Right lung (tissue), 5 donors: ENCODE results near the gene PTGFRN. TPM values are rescaled to one million over a fixed set of nuclear protein-coding genes. Genes with fewer than 3 reads are reported as not detected.

Experiments
- DNase-seq, 2 donors: peaks; one replicate each; pipeline ENCODE4 v3.0.0-alpha.2; 2013
- polyA plus RNA-seq, 5 donors: library from polyadenylated mRNA; unstranded; fragments of 120-200 nt; gene quantifications; one replicate each; pipeline versions ENCODE4 v1.2.1 to v1.2.3, GENCODE V29; 2013; ENCODE audit warnings: inconsistent platforms in 1 of 5, low replicate concordance in 1 of 5; ENCODE audit not compliant: insufficient read length in 5 of 5, insufficient read depth in 1 of 5

Gene PTGFRN
- polyA plus RNA-seq, 5 donors, result 40.5 to 73.5 (median 66.1) TPM

DNA sequence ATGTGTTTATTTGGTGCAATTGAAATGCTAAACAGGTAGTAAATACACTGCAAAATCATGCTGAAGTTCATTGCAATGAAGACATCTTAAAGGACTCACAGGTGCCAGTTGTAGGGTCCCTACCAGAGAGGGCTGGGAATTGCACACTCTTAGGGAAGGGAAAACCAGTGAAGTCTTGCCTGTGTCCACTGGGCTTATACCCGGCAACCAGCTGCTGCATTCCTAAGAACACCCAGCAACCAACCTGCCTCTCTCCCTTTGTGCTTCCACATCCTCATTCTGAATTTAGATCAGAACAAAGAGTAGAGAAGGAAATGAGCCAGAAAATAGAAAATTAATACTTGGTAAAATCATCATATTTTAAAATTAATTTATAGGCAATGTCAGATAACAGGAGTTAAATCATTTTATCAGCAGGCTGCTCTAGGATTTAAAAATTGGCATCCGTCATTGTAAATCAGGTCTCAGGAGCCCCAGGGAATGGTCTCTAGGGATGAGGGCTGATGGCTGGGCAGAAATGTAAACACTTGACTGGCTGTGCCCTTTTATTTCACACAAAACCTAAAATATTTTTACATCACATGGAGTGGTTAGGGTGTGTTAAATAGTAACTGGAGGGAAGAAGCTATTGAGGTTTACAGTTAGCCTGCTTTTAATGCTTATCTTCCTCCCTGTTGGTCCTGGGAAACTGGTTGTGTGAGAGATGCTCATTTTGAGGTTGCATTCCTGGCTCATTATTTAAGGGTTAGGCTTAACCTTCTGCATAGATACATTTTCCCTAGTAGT is 31.3 kb downstream of the PTGFRN start:
- no peak for DNase-seq

DNA sequence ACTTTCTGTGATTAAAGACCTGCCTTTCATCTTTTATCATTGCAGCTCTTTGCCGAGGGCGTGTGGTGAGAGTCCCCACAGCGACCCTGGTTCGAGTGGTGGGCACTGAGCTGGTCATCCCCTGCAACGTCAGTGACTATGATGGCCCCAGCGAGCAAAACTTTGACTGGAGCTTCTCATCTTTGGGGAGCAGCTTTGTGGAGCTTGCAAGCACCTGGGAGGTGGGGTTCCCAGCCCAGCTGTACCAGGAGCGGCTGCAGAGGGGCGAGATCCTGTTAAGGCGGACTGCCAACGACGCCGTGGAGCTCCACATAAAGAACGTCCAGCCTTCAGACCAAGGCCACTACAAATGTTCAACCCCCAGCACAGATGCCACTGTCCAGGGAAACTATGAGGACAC is 32.0 kb downstream of the PTGFRN start:
- DNase-seq, result no peak

DNA sequence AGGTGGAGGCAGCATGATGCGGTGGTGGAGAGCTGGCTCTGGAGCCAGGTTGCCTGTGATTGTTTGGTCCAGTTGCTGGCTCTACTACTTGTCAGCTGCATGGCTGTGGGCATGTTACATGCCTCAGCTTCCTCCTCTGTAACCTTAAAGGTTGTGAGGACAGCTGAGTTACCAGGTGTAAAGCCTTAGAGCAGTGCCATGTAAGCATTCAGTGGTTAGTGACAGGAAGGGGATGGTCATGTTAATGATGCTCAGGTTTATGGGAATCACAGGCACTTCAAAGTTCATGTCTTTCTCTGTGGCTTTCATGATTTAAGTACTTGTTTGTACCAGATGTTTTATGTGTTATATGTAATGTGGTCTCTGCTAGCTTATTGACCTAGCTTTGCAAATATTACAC is 32.6 kb downstream of the PTGFRN start:
- no peak for DNase-seq

DNA sequence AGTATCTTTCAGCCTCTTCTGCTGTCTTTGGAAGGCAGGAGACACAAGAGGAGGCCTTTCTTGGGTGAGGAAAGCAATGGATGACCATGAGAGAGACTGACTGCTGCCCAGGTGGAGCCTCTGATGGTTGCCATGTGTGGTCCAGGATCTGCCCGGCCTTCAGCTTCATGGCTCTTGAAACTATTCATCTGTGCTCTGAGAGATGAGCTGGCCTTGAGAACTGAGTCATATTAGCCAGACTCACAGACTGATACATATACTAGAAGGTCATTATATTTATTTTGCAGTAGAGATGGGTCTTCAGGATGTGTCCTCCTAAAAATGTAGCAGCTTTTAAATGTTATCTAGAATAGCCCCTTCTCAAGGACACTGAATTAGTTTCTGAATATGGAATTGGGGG is 33.7 kb downstream of the PTGFRN start:
- DNase-seq, result no peak

DNA sequence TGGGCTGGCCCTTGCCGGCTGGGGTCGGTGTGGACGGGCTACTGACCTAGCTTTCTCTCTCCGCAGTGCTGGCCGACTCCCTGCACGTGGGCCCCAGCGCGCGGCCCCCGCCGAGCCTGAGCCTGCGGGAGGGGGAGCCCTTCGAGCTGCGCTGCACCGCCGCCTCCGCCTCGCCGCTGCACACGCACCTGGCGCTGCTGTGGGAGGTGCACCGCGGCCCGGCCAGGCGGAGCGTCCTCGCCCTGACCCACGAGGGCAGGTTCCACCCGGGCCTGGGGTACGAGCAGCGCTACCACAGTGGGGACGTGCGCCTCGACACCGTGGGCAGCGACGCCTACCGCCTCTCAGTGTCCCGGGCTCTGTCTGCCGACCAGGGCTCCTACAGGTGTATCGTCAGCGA is 34.9 kb downstream of the PTGFRN start:
- no peak for DNase-seq

DNA sequence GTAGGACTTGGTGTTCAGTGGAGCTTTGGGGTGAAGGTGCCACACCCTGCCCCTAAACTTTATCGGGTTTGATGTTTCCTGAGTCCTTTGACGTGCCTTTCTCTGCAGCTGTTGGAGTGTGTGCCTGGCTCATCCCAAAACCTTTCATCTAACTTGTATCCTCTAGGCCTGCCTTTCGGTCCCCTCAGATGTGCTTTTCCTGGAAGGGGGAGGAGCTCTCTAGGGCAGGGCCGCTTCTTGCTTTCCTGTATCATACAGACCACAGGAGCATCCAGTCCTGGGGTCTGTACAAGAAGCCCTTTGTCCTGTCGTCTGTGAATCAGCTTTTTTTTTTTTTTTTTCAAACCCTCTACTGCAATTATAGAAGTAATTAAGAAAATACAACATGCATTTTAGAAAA is 35.7 kb downstream of the PTGFRN start:
- no peak for DNase-seq

DNA sequence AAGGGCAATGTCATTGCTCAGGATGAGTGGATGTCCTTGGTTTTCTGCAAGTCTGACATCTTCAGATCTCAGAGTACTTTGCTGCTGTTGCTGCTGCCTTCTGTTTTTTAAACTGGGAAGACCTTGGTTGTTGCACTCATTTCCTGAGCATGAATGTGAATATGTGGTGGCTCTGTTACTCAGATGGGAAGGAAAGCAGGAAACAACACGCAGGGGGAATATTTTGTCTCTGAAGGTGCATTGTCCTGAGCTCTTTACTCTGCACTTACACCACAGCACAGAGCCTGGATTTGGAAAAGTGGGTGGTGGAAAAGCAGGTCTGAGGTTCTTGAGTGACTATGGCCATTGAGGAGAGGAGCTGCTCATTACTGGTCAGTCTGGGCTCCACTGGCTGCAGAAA is 36.3 kb downstream of the PTGFRN start:
- no peak for DNase-seq

DNA sequence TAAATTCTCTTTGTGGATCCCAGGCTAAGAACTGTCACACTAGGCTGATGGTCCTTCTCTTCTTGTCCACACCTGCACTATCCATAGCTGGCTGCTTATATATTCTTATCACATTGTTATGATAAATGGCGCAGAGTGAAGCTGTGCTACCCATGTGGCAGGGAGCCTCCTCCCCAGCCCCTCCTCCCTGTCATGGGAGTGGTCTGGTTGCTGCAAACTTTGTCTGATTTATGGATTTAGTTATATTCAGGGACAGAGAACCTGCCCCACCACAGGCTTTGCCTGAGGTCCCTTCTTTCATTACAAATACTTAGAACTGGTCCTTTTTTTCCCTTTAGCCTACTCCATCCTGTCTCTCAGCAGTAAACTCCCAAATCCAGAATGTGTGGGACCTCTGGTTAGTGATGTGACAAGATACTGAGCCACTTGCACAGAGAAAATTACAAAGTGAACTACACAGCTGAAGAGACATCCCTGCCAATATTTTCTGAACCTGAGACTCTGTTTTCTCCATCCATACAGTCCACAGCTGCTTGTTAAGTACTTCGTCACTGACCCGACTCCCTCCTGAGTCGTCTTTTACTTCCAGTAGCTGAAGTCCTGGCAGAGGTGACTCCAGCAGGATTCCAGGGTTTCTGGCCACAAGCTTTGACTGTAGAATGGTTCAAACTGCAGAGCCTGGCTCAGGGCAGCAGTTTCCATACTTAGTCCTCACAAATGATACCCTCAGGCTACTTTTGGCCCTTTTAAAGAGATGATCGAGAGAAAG is 37.6 kb downstream of the PTGFRN start:
- no peak for DNase-seq

DNA sequence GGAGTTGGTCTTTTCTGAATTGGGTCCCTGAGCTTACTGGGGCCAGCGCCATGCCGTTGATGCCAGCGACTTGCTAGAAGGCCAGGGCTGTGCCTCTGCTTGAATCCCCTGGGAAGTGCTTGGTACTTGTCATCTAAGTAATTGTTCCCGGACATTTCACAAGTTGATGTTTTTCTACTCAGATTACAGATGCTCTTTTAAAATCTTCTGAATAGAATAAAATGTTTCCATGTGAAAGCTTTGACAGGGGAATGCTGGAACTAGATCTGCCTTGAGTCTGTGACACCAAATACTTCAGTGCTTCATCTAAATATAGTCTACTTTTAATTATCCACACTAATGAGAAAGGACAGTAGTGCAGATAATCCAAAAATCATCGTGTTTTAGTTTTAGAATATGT is 38.3 kb downstream of the PTGFRN start:
- no peak for DNase-seq

DNA sequence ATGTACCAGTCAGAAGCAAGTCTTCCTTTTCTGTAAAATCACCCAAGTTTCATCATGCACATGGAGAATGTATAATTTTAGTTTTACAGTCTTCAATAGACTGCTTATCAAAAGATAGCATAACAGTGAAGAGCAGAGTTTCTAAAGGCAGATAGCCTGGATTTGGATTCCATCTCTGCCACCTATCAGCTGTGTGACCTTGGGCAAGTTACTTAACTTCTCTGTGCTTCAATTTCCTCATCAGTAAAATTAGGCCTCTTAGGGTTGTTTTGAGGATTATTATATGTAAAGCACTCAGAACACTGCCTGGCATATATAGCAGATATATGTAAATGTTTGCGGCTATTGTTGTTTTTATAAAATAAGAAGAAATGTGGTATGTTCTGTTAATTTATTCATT is 38.9 kb downstream of the PTGFRN start:
- no peak for DNase-seq

DNA sequence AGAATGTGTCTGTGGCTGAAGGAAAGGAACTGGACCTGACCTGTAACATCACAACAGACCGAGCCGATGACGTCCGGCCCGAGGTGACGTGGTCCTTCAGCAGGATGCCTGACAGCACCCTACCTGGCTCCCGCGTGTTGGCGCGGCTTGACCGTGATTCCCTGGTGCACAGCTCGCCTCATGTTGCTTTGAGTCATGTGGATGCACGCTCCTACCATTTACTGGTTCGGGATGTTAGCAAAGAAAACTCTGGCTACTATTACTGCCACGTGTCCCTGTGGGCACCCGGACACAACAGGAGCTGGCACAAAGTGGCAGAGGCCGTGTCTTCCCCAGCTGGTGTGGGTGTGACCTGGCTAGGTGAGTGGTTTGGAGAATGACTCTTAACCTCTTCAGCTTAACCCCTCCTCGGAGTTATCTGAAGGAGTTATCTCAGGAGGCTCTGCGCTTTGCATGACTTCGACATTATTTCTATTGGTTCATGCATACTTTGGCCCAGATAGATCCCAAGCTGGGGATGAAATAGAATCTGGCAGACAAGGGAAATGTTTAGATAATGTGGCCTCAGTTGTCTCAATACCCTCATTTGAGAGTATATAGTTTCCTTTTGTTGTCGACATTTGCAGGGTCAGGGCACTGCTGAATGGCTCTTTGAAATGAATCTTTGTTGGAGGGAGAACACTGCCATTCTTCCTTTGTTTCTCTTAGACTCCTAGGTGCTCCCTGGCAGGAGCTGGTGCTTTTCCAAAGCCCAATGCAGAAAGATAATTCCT is 39.7 kb downstream of the PTGFRN start:
- DNase-seq, result no peak

DNA sequence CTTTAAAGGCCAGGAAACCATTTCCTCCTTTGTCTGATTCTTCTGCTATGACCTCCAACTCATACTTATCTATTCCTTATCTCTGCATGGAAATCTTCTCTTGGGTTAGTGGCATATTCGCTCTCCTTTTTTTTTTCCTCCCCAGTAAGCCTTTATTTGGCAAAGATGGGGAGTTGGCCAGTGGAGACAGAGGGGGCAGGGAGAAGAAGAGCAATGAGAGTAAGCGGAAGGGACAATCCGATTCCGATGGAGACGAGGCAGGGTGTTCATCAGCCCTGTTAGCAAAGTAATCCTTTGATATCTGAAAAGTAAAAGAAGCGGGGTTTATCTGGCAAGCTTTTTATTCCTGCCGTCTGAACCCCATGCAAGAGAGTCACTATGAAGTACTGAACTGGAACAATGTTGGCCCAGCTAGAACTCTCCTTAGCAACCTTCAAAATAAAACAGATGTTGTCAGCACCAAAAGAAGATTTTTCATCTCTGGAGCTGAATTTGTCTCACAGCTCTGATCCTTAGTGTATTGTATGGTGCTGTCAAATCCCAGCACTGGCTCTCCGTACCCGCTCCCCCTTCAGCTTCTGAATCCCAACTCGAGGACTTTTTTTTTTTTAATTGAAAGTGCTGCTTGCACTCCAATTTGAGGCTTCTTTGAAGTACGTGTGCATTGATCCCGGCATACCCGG is 40.9 kb downstream of the PTGFRN start:
- no peak for DNase-seq

DNA sequence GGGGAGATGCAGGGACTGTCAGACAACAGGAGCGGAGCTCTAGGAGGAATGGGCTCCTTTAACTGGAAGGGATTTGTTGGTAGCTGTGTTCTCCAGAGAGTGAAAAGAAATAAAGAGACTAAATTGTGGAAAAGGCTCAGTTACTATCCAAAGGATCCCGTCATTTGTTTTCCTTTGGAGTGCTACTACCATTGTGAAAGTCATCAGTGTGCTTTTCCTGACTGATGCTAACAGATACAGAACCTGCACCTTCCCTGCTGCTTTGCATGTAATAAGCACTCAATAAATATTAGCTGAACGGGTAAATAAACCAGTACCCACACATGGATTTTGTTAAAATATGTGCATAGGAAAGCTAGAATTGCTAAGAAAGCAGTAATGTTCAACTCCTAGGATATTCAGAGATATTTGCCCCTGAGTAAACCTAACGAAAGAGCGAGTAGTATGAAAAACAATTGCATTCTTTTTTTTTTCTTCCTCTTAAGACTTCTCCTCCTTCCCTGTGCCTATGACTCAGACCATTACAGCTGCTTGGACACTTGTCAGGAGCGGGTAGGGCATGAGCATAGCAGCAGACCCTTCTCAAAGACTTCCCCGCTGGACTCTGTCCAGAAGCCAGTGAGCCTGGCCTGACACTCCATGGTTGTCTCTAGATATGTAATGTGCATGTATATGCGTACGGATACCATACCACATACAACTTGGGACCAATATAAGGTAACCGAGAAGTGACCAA is 41.7 kb downstream of the PTGFRN start:
- no peak for DNase-seq

DNA sequence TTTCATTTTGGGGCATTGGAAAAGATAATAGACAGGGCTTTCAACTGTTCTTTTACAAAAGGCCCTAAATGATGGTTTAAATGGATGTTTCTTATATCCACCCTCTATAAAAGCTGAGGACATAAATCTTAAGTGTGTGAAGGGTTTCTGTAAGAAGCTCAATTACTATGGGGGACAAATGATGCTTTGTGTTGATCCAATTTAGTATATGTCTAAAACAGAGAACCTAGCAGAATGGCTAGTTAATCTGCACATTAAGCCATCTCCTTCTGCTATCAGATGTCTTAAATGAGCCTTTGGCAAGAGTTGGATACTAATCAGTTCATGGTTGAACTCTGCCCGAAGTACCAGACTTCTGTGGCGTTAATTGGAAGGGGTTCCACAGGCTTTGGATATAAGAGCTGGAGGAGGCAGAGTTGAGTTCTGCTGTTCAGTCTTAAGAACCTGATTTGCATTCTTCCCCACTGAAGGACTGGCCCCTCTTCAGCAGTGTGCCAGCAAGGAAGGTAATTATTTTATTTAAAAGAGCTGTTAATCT is 43.1 kb downstream of the PTGFRN start:
- no peak for DNase-seq

DNA sequence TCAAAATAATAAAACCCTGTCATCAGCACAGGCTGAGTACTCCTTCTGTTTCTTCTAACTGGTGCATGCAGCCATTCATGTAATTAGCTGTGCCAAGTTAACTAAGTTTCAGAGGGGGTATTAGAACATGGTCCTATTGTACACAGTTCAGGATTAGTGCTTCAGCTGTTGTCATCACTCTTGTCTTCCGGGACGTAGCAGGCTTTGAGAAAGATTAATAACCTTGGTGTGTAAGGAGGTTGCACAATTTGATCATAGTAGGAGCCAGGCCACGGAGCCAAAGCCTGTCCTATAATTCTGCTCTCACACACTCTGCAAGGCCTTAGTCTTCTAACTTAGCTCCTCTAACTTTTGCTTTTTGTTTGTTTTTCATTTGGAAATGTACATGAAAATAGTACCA is 44.7 kb downstream of the PTGFRN start:
- DNase-seq, result no peak

DNA sequence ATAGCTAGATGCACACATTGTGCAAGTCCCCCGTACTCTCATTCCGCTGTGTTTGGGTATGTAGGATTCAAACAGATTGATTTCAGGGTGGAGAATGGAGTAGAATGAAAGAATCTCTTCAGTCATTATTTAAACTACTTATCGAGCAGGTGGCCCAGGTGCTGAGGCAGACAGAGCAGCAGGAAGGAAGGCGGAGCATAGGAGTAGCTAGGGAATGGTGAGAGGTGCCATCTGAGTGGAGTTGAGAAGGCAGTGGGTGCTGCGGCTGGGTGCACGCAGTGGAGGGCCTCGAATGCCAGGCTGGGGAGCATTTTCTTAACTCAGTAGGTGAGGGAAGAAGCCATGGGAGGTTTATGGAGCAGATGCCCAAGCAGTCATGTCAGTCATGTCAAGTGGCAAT is 46.7 kb downstream of the PTGFRN start:
- DNase-seq, result no peak

DNA sequence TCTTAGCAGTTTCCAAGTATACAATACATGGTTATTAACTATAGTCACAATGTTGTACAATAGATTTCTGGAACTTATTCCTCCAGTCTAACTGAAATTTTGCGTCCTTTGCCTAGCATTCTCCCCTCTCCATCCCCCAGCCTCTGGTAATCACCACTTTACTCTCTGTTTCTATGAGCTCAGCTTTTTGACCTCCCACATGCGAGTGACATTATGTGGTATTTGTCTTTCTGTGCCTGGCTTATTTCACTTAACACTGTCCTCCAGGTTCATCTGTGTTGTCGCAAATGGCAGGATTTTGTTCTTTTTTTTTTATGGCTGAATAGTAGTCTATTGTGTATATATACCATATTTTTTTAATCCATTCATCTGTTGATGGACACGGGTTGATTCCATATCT is 47.9 kb downstream of the PTGFRN start:
- DNase-seq, result no peak

DNA sequence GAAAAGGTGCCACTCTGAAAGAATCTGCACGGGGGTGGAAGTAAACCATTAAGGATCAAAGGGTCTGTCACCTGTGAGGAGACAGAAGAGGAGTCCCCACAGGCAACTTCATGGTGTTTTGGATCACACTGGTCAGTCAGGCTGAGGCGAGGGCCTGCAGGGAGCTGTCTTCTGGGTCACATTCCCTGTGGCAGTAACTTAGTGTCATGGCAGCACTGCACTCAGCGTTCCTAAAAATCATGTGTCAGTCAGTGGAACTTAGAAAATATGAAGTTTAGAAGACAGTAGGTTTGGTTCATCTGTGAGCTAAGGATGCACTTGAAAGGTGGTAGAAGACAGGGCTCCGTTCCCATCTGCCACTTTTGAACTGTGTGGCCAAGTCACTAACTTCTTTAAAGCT is 48.4 kb downstream of the PTGFRN start:
- DNase-seq, result no peak

DNA sequence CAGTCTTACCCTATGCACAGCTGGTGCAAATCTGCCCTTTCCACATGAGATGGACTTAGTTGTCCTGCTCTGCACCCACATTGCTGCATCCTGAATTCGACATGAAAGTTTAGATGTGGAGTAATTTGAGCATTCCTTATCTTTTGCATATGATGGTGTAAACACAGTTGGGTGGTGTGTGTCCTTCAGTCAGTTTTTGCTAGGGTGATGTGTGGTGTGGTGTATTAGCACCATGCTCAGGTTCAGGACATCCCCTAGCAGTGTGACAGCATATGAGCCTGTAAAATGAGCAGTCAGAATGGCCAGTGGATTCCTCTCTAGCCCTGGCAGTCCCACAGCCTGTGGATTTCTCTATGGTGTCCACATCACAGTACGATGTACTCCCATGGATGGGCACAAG is 49.3 kb downstream of the PTGFRN start:
- no peak for DNase-seq

DNA sequence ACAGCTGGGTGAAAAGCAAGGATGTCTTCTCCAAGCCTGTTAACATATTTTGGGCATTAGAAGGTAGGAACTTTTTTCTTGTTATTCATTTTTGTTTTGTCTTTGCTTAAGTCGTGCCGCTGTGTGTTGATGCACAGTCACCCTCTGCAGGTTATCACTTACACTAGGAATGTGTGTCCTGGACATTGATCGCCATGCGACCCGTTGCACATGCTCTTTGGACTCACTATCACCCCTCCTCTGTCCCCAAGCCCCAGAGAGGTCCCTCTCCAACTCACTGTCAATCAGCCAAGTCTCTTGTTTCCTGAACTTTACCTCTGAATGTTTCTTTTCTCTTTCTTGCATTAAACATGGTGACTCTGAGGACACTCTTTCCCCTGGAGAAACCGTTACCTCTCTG is 51.9 kb downstream of the PTGFRN start:
- no peak for DNase-seq

DNA sequence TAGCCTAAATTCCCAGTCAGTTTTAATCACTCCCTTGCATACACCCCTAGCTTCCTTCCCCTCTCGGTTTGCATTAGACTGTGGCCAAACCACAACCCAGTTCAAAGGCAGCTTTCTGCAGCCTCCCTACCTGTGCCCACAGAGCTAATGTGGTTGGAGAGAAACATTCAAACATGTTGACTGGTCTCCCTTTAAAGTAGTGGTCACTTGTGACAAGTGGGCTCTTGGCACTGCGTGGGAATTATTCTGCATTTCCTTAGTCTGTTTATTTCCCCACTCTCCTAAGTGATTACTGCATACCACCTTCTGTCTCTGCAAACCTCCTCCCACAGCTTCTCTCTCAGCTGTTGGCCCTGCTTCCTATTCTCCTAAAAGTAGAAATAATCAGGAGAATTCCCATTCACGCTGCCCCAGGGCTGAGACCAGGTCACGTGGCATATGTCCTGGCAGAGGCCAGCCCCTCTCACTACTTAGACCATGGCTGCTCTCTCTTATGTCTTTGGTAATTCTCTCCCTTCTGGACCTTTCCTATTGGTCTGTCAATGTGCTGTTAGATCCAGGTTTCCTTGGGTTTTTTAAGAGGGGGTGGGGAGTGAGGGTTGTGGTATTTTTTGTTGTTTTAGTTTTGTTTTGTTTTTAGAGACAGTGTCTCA is 53.4 kb downstream of the PTGFRN start:
- no peak for DNase-seq
